PC-3 (cell line): Measurements from ENCODE around the gene CNPY1.

Source experiments
- EZH2 ChIP-seq: fragments of 300-600 bp; sonication (generic); IDR thresholded peaks from one replicate; pipeline ENCODE4 v1.6.1; 2017; ENCODE audit warnings: antibody characterized with exemption, mild to moderate bottlenecking, low read length; ENCODE audit not compliant: unreplicated experiment
- EZH2phosphoT487 ChIP-seq: fragments of 300-600 bp; sonication (generic); IDR thresholded peaks from 2 replicates; pipeline ENCODE4 v1.6.1; 2018; ENCODE audit warnings: mild to moderate bottlenecking, antibody characterized with exemption, low read length, borderline replicate concordance
- TF ChIP-seq, protein P1 (sequence below): fragments of 300-600 bp; sonication (generic); conservative IDR thresholded peaks from 2 replicates; pipeline ENCODE4 v1.5.1; 2017; ENCODE audit warnings: antibody characterized with exemption, low read depth, mild to moderate bottlenecking, low read length

DNA sequence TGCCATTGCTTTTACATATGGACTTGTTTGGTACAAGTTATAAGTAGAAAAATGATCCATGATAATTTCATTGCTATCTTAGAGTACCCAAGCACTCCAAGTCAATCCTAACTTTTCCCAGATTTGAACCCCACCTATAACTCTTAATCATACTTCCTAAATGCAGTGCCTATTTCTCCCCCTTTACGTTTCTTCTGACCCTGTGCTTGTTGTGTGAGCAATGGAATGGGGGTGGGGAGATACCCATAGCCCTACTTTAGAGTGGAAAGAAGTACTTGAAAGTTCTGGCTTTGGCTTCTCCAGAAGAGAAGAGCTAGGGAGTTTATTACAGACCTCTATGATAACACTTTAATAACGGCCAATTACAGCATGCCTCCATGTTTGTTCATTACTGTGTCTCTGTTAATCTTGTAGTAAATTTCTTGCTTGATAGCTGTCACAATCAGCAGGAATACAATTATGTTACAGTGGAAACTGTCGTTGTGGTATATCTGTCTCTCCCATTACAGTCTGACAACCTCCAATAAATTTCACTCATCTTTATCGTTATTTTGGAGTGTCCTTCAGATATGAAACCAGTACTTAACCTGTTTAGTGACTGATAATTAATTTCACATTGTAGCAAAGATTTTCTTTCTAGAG, 34.0 kb downstream of the CNPY1 start:
- TF ChIP-seq, protein P1, sequence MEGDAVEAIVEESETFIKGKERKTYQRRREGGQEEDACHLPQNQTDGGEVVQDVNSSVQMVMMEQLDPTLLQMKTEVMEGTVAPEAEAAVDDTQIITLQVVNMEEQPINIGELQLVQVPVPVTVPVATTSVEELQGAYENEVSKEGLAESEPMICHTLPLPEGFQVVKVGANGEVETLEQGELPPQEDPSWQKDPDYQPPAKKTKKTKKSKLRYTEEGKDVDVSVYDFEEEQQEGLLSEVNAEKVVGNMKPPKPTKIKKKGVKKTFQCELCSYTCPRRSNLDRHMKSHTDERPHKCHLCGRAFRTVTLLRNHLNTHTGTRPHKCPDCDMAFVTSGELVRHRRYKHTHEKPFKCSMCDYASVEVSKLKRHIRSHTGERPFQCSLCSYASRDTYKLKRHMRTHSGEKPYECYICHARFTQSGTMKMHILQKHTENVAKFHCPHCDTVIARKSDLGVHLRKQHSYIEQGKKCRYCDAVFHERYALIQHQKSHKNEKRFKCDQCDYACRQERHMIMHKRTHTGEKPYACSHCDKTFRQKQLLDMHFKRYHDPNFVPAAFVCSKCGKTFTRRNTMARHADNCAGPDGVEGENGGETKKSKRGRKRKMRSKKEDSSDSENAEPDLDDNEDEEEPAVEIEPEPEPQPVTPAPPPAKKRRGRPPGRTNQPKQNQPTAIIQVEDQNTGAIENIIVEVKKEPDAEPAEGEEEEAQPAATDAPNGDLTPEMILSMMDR: no peak
- TF ChIP-seq EZH2: no peak
- TF ChIP-seq EZH2phosphoT487: no peak
